Erythroblast (primary cell): Measurements from ENCODE around the gene LONP2.

ENCODE experiments used
- GATA1 ChIP-seq: IDR thresholded peaks from 2 replicates; pipeline ENCODE4 v1.6.1; 2011; ENCODE audit warnings: low read depth, mild to moderate bottlenecking, control low read depth, low read length, moderate library complexity
- POLR2A ChIP-seq: IDR thresholded peaks from 2 replicates; pipeline ENCODE4 v1.6.1; 2011; ENCODE audit warnings: mild to moderate bottlenecking, low read length

GRCh38 chr16:48361012-48361411 lies 116.9 kb downstream of the LONP2 start:
- TF ChIP-seq POLR2A (no peak), GATA1 (no peak)
